Stimulated activated naive CD4-positive, alpha-beta T cell treated with Interleukin-2 at 50 U/mL for 16 hours (primary cell): ENCODE results near the gene KCNJ12.
"Not testable (repeated sequence)": the region's sequence is repeated elsewhere in the genome, so short reads cannot be mapped to it uniquely, and the experiment has no call there.

Experiments
- DNase-seq: peaks from one replicate; lab custom pipeline; 2025; lab: John Stamatoyannopoulos, UW

Gene KCNJ12

GRCh38 chr17:21408224-21408623, 32.1 kb downstream of the KCNJ12 start:
- DNase-seq = not testable (repeated sequence)

DNA sequence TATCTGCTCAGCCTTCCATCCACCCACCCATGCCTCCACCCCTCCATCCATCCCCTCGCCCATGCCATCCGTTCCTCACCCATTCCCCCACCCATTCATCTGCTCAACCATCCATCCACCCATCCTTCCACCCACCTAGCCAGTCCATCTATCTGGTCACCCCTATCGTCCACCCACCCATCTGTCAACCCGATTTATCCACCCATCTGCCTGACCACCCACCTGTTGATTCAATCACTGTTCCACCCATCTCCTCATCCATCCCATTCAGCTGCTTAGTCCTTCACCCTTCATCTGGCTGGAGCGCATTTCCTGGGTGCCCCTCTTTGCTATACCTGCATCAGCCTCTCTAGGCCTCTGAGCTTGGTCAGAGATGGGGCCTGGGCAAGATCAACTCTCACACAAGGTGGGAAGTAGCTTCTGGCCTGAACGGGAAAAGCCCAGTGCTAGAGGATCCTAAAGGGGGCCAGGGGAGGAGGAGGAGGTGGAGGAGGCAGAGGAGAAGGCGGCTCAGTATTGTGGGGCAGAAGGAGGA, 32.7 kb downstream of the KCNJ12 start:
- DNase-seq = not testable (repeated sequence)

GRCh38 chr17:21409388-21409787, 33.2 kb downstream of the KCNJ12 start:
- not testable (repeated sequence) for DNase-seq

DNA sequence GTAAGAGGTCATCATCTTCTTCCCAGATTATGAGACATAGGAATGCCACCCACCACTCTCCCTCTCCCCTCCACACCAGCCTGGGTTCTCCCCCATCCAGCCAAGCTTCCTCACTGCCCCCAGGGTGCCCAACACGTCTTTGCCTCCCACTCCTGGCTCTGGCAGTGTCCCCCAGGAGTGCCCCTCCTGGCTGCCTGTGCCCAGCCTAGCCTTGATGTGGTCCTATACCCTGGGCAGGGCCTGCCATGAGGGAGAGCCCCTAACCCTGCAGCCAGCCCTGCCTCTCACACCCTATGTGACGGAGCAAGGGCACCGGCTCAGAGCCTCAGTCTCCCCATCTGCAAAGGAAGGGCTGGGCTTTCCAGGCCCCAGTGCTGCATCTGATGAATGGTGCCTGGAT, 33.8 kb downstream of the KCNJ12 start:
- DNase-seq = not testable (repeated sequence)

GRCh38 chr17:21410371-21410770, 34.2 kb downstream of the KCNJ12 start:
- not testable (repeated sequence) for DNase-seq

GRCh38 chr17:21410906-21411678, 34.9 kb downstream of the KCNJ12 start:
- DNase-seq = not testable (repeated sequence)

DNA sequence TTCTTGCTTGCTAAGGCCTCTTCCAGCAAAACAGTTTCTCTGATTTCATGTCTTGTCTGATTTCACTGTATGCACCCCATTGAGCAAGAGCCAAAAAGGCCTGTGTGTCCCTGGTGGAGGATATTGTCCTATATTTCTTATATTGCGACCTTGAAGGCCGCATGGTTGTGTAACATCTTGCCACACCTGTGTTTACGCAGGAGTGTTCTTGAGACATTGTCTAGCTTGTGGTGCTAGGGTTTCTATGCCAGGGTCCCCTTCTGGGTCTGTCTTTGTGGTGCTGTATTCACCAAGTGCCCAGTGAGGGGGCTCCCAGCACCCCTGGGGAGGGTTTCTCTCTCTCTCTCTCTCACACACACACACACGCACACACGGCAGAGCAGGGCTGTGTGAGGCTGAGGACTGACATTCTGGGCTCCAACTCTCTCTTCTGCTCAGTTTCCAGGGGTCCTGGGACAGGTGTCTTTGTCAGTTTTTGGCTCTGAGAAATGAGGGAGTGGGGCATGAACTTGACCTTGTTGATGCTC, 35.6 kb downstream of the KCNJ12 start:
- not testable (repeated sequence) for DNase-seq

- not testable (repeated sequence) for DNase-seq
Observed at GRCh38 chr17:21412207-21412681, 36.1 kb downstream of the KCNJ12 start.

- not testable (repeated sequence) for DNase-seq
Observed at GRCh38 chr17:21413570-21414279, 37.6 kb downstream of the KCNJ12 start.

DNA sequence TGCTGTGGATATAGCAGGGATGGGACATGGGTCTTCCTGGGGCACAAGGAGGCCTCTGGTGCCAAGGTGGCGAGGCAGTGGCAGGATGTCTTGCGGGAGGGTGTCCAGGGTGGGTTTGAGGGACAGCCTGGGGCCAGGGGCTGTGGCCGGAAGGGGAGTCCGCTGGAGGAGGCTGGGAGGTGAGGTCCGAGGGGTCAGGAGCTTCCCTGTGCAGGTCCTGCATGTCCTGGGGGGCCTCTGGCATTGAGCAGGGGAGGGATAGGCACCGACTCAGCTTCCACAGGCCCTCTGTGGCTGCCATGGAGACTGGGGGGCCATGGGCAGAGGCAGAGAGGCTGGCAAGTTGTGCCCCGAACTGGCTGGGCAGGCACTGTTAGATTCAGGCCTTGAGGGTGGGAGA, 38.5 kb downstream of the KCNJ12 start:
- not testable (repeated sequence) for DNase-seq

DNA sequence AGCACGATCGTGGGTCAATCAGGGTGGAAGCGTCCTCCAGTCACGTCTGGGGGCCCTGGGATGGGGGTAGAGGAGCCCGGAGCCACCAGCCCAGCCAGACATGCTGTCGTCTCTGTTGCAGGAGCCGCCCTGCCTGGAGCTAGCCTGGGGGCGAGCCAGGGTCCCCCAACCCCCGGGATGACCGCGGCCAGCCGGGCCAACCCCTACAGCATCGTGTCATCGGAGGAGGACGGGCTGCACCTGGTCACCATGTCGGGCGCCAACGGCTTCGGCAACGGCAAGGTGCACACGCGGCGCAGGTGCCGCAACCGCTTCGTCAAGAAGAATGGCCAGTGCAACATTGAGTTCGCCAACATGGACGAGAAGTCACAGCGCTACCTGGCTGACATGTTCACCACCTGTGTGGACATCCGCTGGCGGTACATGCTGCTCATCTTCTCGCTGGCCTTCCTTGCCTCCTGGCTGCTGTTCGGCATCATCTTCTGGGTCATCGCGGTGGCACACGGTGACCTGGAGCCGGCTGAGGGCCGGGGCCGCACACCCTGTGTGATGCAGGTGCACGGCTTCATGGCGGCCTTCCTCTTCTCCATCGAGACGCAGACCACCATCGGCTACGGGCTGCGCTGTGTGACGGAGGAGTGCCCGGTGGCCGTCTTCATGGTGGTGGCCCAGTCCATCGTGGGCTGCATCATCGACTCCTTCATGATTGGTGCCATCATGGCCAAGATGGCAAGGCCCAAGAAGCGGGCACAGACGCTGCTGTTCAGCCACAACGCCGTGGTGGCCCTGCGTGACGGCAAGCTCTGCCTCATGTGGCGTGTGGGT, 39.2 kb downstream of the KCNJ12 start:
- DNase-seq = not testable (repeated sequence)

GRCh38 chr17:21416471-21416981, 40.4 kb downstream of the KCNJ12 start:
- not testable (repeated sequence) for DNase-seq

- not testable (repeated sequence) for DNase-seq
Observed at GRCh38 chr17:21417349-21417748, 41.2 kb downstream of the KCNJ12 start.

GRCh38 chr17:21417921-21418320, 41.8 kb downstream of the KCNJ12 start:
- DNase-seq = no peak

GRCh38 chr17:21418446-21419298, 42.5 kb downstream of the KCNJ12 start:
- no peak for DNase-seq

GRCh38 chr17:21419299-21420239, 43.4 kb downstream of the KCNJ12 start:
- DNase-seq = no peak

DNA sequence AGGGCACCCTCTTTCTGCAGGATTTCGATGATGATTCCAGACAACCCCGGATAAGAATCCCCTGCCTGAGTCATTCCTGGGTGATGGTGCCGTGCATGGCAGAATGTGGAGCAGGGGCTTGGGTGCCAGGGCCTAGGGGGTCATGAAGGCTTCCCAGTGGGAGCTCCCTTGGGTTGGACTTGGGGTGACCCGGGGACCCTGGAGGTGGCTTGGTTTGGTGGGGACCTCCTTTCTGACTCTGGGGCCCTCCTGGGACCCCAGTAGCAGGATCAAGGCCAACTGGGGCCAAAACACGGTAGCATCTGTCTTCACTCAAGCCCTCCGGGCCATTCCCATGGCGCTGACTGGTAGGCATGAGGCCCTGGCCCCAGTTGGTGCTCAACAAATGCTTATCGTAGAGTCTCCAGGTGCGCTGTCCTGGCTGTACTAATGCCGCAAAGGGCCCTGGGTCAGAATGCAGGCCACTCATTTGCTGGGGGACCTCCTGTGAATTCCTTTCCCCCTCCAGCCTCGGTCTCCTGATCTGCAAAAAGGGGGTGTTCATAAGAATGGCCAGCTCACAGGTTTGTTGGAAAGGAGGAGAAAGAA, 44.4 kb downstream of the KCNJ12 start:
- DNase-seq = not testable (repeated sequence)

- not testable (repeated sequence) for DNase-seq
Observed at GRCh38 chr17:21421421-21422310, 45.5 kb downstream of the KCNJ12 start.
